SK-N-SH (cell line): ENCODE data around the gene MAMDC2. TPM values are rescaled to one million over a fixed set of nuclear protein-coding genes. Genes with fewer than 3 reads are reported as not detected.

Experiments used
- CTCF ChIA-PET: fragments of 300-600, 350-600 bp; formaldehyde crosslinking; extraction: SDS; loops from one replicate; lab custom pipeline; 2021; lab: Yijun Ruan, JAX
- POLR2A ChIA-PET: fragments of 350-600 bp; sonication (Branson Sonifier 250); formaldehyde crosslinking; extraction: SDS; loops from one replicate; lab custom pipeline; 2020; ENCODE audit warnings: antibody characterized with exemption, inconsistent platforms; lab: Yijun Ruan, JAX
- DNase-seq: peaks from one replicate; pipeline ENCODE4 v3.0.0; 2012
- H2AFZ ChIP-seq: fragments of 200-600 bp; sonication (generic); 2 replicates; pipeline ENCODE4 v1.8.1; 2016; ENCODE audit warnings: antibody characterized with exemption, mild to moderate bottlenecking, low read depth
- H3F3A ChIP-seq: fragments of 200-600 bp; sonication (generic); replicated peaks from 2 replicates; pipeline ENCODE3; 2016; ENCODE audit warnings: antibody characterized with exemption, mild to moderate bottlenecking; ENCODE audit not compliant: insufficient read depth
- H3K27ac ChIP-seq, 2 experiments: fragments of 200-500 bp in 1 of 2; fragments of 200-600 bp in 1 of 2; sonication (Bioruptor generic) in 1 of 2; sonication (generic), shearing (Covaris generic) in 1 of 2; 2 replicates each; pipeline versions ENCODE4 v1.5.1 to v1.6.1; 2014 to 2016; ENCODE audit warnings: low read depth in 2 of 2, inconsistent platforms in 1 of 2, low read length in 1 of 2, mild to moderate bottlenecking in 1 of 2, mixed read lengths in 1 of 2
- H3K27me3 ChIP-seq: fragments of 200-600 bp; sonication (generic), shearing (Covaris generic); 2 replicates; pipeline ENCODE4 v1.6.1; 2016; ENCODE audit warnings: mixed run types; ENCODE audit not compliant: insufficient read depth
- H3K36me3 ChIP-seq, 2 experiments: fragments of 200-500 bp in 1 of 2; fragments of 200-600 bp in 1 of 2; sonication (Bioruptor generic) in 1 of 2; sonication (generic) in 1 of 2; replicated peaks in 1 of 2; 2 replicates each; pipeline versions ENCODE3 to v1.5.1; 2014 to 2016; ENCODE audit warnings: low read length in 1 of 2, mild to moderate bottlenecking in 1 of 2; ENCODE audit not compliant: insufficient read depth in 2 of 2, control insufficient read depth in 1 of 2
- H3K4me1 ChIP-seq, 2 experiments: fragments of 200-500 bp in 1 of 2; fragments of 200-600 bp in 1 of 2; sonication (Bioruptor generic) in 1 of 2; sonication (generic), shearing (Covaris generic) in 1 of 2; 2 replicates each; pipeline versions ENCODE4 v1.5.1 to v1.6.1; 2014 to 2016; ENCODE audit warnings: low read depth in 1 of 2, low read length in 1 of 2, mixed run types in 1 of 2; ENCODE audit not compliant: insufficient read depth in 2 of 2, control insufficient read depth in 1 of 2
- H3K4me2 ChIP-seq: fragments of 200-600 bp; sonication (generic), shearing (Covaris generic); 2 replicates; pipeline ENCODE4 v1.6.1; 2017; ENCODE audit warnings: mixed run types
- H3K4me3 ChIP-seq, 2 experiments: fragments of 200-500 bp in 1 of 2; fragments of 200-600 bp in 1 of 2; sonication (Bioruptor generic) in 1 of 2; sonication (generic), shearing (Covaris generic) in 1 of 2; 2 replicates each; pipeline versions ENCODE4 v1.5.1 to v1.8.1; 2014 to 2016; ENCODE audit warnings: low read depth in 2 of 2, inconsistent platforms in 1 of 2, low read length in 1 of 2, mild to moderate bottlenecking in 1 of 2, mixed read lengths in 1 of 2, moderate library complexity in 1 of 2
- H3K79me2 ChIP-seq: fragments of 200-600 bp; sonication (generic); 2 replicates; pipeline ENCODE4 v1.8.1; 2017; ENCODE audit warnings: mild to moderate bottlenecking; ENCODE audit not compliant: insufficient read depth
- H3K9ac ChIP-seq: fragments of 200-600 bp; sonication (generic); 2 replicates; pipeline ENCODE4 v1.6.1; 2017; ENCODE audit warnings: mixed run types
- H3K9me2 ChIP-seq: fragments of 200-600 bp; sonication (generic); 2 replicates; pipeline ENCODE4 v1.6.1; 2017; ENCODE audit warnings: mixed run types
- H3K9me3 ChIP-seq: fragments of 200-600 bp; sonication (generic); 2 replicates; pipeline ENCODE4 v1.6.1; 2017; ENCODE audit warnings: mixed run types, mild to moderate bottlenecking, moderate library complexity
- H4K20me1 ChIP-seq: fragments of 200-600 bp; sonication (generic); 2 replicates; pipeline ENCODE4 v1.6.1; 2017; ENCODE audit warnings: mild to moderate bottlenecking, mixed run types; ENCODE audit not compliant: insufficient read depth
- CTCF ChIP-seq: fragments of 200-600 bp; sonication (generic); IDR thresholded peaks from 2 replicates; pipeline ENCODE4 v1.6.1; 2017; ENCODE audit warnings: antibody characterized with exemption, mild to moderate bottlenecking, moderate library complexity
- FOXM1 ChIP-seq: IDR thresholded peaks from 2 replicates; pipeline ENCODE4 v1.4.0; 2012; ENCODE audit warnings: low read depth, mild to moderate bottlenecking
- GATA2 ChIP-seq: sonication (generic); formaldehyde crosslinking; IDR thresholded peaks from 2 replicates; pipeline ENCODE4 v1.5.0; 2020; ENCODE audit warnings: mild to moderate bottlenecking, missing genetic modification reagents
- REST ChIP-seq: IDR thresholded peaks from 2 replicates; pipeline ENCODE4 v1.6.1; 2012; ENCODE audit warnings: mild to moderate bottlenecking, low read depth, low read length, moderate library complexity
- TAF1 ChIP-seq: IDR thresholded peaks from 2 replicates; pipeline ENCODE4 v1.6.1; 2012; ENCODE audit warnings: low read depth, mild to moderate bottlenecking, low read length, moderate library complexity, borderline replicate concordance
- TCF12 ChIP-seq: IDR thresholded peaks from 2 replicates; pipeline ENCODE4 v1.4.0; 2012
- USF2 ChIP-seq: fragments of 150-350 bp; IDR thresholded peaks from 2 replicates; pipeline ENCODE4 v1.6.1; 2017; ENCODE audit warnings: antibody characterized with exemption, low read length, low read depth, borderline replicate concordance
- WGBS: methylation state at CpG from one replicate; pipeline ENCODE4 v1.1.6; 2017; ENCODE audit warnings: low lambda C conversion rate; 5-methylcytosine and 5-hydroxymethylcytosine counted together
- polyA plus RNA-seq, 3 experiments: library from polyadenylated mRNA; depleted of rRNA; stranded (reverse); fragments of >200 nt; gene quantifications; 2 replicates each; pipeline ENCODE4 v1.2.3, GENCODE V29; 2012

MAMDC2 gene
- polyA plus RNA-seq, 1 of the 3 experiments (the other 2 are of a cell fraction) = not detected

GRCh38 chr9:70066874-70067273 is 23.2 kb downstream of the MAMDC2 start:
- H3K79me2 ChIP-seq = no peaks in the 10 kb centered on the region
- no peak overlapping the region for H3K4me3 ChIP-seq
- H3K27ac ChIP-seq = no peak overlapping the region
- H3K4me1 ChIP-seq = no peaks in the 10 kb centered on the region
- POLR2A ChIA-PET = no interaction called here
- peak; percentile 57; the same call in 1 of the 2 replicates for TF ChIP-seq REST
- no peak for TF ChIP-seq GATA2 (CRISPR knock-in tag)
- TF ChIP-seq FOXM1 = no peak
- H3F3A ChIP-seq = peaks cover 4% of the 10 kb centered on the region
- H2AFZ ChIP-seq = no peak overlapping the region
- H3K4me2 ChIP-seq = no peak overlapping the region
- 32% methylated on average over 2 of the region's 2 CpGs for WGBS
- CTCF ChIA-PET = interaction anchor here (0.8 to 1.6 kb wide), 3 partner anchors 19 to 48 kb away, joined by 3 to 4 read pairs (median 4); no protein-coding TSS in a partner anchor
- no peaks in the 10 kb centered on the region for H3K27me3 ChIP-seq
- DNase-seq = no peak
- H3K9ac ChIP-seq = no peak overlapping the region
- no peaks in the 10 kb centered on the region for H4K20me1 ChIP-seq
- no peaks in the 10 kb centered on the region for H3K9me2 ChIP-seq
- H3K9me3 ChIP-seq = no peaks in the 10 kb centered on the region
- H3K36me3 ChIP-seq = no peaks in the 10 kb centered on the region

- H3K4me1 ChIP-seq = no peaks in the 10 kb centered on the region
- no peaks in the 10 kb centered on the region for H4K20me1 ChIP-seq
- H3K27ac ChIP-seq = no peak overlapping the region
- H3K27me3 ChIP-seq = no peaks in the 10 kb centered on the region
- DNase-seq = no peak
- H3K36me3 ChIP-seq = no peaks in the 10 kb centered on the region
- H3K9me2 ChIP-seq = no peaks in the 10 kb centered on the region
- POLR2A ChIA-PET = no interaction called here
- H3K9me3 ChIP-seq = no peaks in the 10 kb centered on the region
- WGBS = 59% methylated on average over 3 of the region's 3 CpGs
- CTCF ChIA-PET = interaction anchor here (0.6 kb wide), 1 partner anchor 990 kb away, joined by 3 read pairs; no protein-coding TSS in a partner anchor
- no peak overlapping the region for H3K9ac ChIP-seq
- no peak overlapping the region for H2AFZ ChIP-seq
- H3K79me2 ChIP-seq = no peaks in the 10 kb centered on the region
- TF ChIP-seq GATA2 (CRISPR knock-in tag) = no peak
- no peak for TF ChIP-seq TAF1
- TF ChIP-seq CTCF = no peak
- TF ChIP-seq USF2 = no peak
- TF ChIP-seq REST = no peak
- TF ChIP-seq TCF12 = no peak
- peaks cover 4% of the 10 kb centered on the region for H3F3A ChIP-seq
- H3K4me2 ChIP-seq = no peak overlapping the region
- no peak overlapping the region for H3K4me3 ChIP-seq
These were observed 26.1 kb downstream of the MAMDC2 start for GRCh38 chr9:70069704-70070103.
